WTC11 (cell line): ENCODE results near the gene ZNF335. TPM values are rescaled to one million over a fixed set of nuclear protein-coding genes. Genes with fewer than 3 reads are reported as not detected.

Experiments
- ATAC-seq: fragments of 200-7000 bp; cut with Tn5 transposase; 2 replicates; pipeline ENCODE4 v1.10.0; 2021; ENCODE audit warnings: mild to moderate bottlenecking, moderate library complexity
- CTCF ChIA-PET: fragments of 300-600 bp; sonication (Branson Sonifier 250); formaldehyde crosslinking; loops from one replicate; lab custom pipeline; 2021; ENCODE audit warnings: antibody characterized with exemption; lab: Charles Lee
- POLR2A ChIA-PET: fragments of 350-600 bp; sonication (Branson Sonifier 250); formaldehyde crosslinking; loops from one replicate; lab custom pipeline; 2021; ENCODE audit warnings: antibody characterized with exemption; lab: Charles Lee
- DNase-seq: peaks from one replicate; pipeline ENCODE4 v3.0.0; 2021; ENCODE audit warnings: low spot score
- H3K27ac Mint-ChIP-seq: 2 replicates; pipeline ENCODE4 v1.8.0; 2021; ENCODE audit warnings: mixed read lengths
- H3K27me3 Mint-ChIP-seq: 2 replicates; pipeline ENCODE4 v1.8.0; 2021; ENCODE audit warnings: low read depth, mild to moderate bottlenecking, moderate library complexity, mixed read lengths
- H3K36me3 Mint-ChIP-seq: 2 replicates; pipeline ENCODE4 v1.8.0; 2021; ENCODE audit warnings: mixed read lengths
- H3K4me1 Mint-ChIP-seq: 2 replicates; pipeline ENCODE4 v1.8.0; 2022; ENCODE audit warnings: mixed read lengths
- H3K4me3 Mint-ChIP-seq: 2 replicates; pipeline ENCODE4 v1.8.0; 2021; ENCODE audit warnings: mild to moderate bottlenecking, moderate library complexity, mixed read lengths
- H3K9me3 Mint-ChIP-seq: 2 replicates; pipeline ENCODE4 v1.8.0; 2021; ENCODE audit warnings: mixed read lengths
- ARID4B ChIP-seq: sonication (generic); formaldehyde crosslinking; IDR thresholded peaks from 2 replicates; pipeline ENCODE4 v1.8.0; 2023; ENCODE audit warnings: missing genetic modification reagents, mild to moderate bottlenecking, borderline replicate concordance
- CREB1 ChIP-seq: sonication (generic); formaldehyde crosslinking; IDR thresholded peaks from 2 replicates; pipeline ENCODE4 v1.8.0; 2023; ENCODE audit warnings: mild to moderate bottlenecking, missing genetic modification reagents
- E2F4 ChIP-seq: sonication (generic); formaldehyde crosslinking; IDR thresholded peaks from 2 replicates; pipeline ENCODE4 v1.8.1; 2022; ENCODE audit warnings: low read depth, mild to moderate bottlenecking, moderate library complexity, missing genetic modification reagents, borderline replicate concordance
- ELF4 ChIP-seq: sonication (generic); formaldehyde crosslinking; IDR thresholded peaks from 2 replicates; pipeline ENCODE4 v1.8.1; 2022; ENCODE audit warnings: low read depth, mild to moderate bottlenecking, moderate library complexity, missing genetic modification reagents
- FOXJ3 ChIP-seq: sonication (generic); formaldehyde crosslinking; IDR thresholded peaks from 2 replicates; pipeline ENCODE4 v1.9.0; 2021; ENCODE audit warnings: missing genetic modification reagents, mild to moderate bottlenecking, borderline replicate concordance
- FOXK1 ChIP-seq: sonication (generic); formaldehyde crosslinking; IDR thresholded peaks from 2 replicates; pipeline ENCODE4 v1.8.0; 2022; ENCODE audit warnings: mild to moderate bottlenecking, moderate library complexity, missing genetic modification reagents
- NFE2L1 ChIP-seq: sonication (generic); formaldehyde crosslinking; IDR thresholded peaks from 2 replicates; pipeline ENCODE4 v1.8.1; 2023; ENCODE audit warnings: missing genetic modification reagents
- SP1 ChIP-seq: sonication (generic); formaldehyde crosslinking; conservative IDR thresholded peaks from 2 replicates; pipeline ENCODE4 v1.8.1; 2022; ENCODE audit warnings: missing genetic modification reagents
- TEAD1 ChIP-seq: sonication (generic); formaldehyde crosslinking; IDR thresholded peaks from 2 replicates; pipeline ENCODE4 v1.8.0; 2022; ENCODE audit warnings: mild to moderate bottlenecking, missing genetic modification reagents
- ZNF532 ChIP-seq: fragments of 250-450 bp; sonication (Bioruptor Pico); IDR thresholded peaks from 2 replicates; pipeline ENCODE4 v1.9.0; 2021; ENCODE audit warnings: mild to moderate bottlenecking, borderline replicate concordance
- total RNA-seq: library from RNA; stranded (reverse); gene quantifications from 3 replicates; pipeline ENCODE4 v1.2.3, GENCODE V29; 2021
- TF ChIP-seq, protein P1 (sequence below): sonication (generic); formaldehyde crosslinking; IDR thresholded peaks from 2 replicates; pipeline ENCODE4 v1.8.1; 2022; ENCODE audit warnings: mild to moderate bottlenecking, missing genetic modification reagents, moderate library complexity, borderline replicate concordance
- TF ChIP-seq, protein P2 (sequence below): sonication (generic); formaldehyde crosslinking; IDR thresholded peaks from 2 replicates; pipeline ENCODE4 v1.8.1; 2022; ENCODE audit warnings: mild to moderate bottlenecking, moderate library complexity, missing genetic modification reagents
- TF ChIP-seq, protein P3 (sequence below): sonication (generic); formaldehyde crosslinking; IDR thresholded peaks from 2 replicates; pipeline ENCODE4 v1.8.1; 2023; ENCODE audit warnings: mild to moderate bottlenecking, missing genetic modification reagents
- TF ChIP-seq, protein P4 (sequence below): fragments of 250-450 bp; sonication (Bioruptor Pico); IDR thresholded peaks from 2 replicates; pipeline ENCODE4 v1.9.0; 2021; ENCODE audit warnings: moderate library complexity, mild to moderate bottlenecking, inconsistent platforms, borderline replicate concordance
- TF ChIP-seq, protein P5 (sequence below): sonication (generic); formaldehyde crosslinking; conservative IDR thresholded peaks from 2 replicates; pipeline ENCODE4 v1.8.1; 2023; ENCODE audit warnings: mild to moderate bottlenecking, low read depth, missing genetic modification reagents, moderate library complexity

The ZNF335 gene
- total RNA-seq, 1 experiment from 2014 or later: 20.0 TPM

DNA sequence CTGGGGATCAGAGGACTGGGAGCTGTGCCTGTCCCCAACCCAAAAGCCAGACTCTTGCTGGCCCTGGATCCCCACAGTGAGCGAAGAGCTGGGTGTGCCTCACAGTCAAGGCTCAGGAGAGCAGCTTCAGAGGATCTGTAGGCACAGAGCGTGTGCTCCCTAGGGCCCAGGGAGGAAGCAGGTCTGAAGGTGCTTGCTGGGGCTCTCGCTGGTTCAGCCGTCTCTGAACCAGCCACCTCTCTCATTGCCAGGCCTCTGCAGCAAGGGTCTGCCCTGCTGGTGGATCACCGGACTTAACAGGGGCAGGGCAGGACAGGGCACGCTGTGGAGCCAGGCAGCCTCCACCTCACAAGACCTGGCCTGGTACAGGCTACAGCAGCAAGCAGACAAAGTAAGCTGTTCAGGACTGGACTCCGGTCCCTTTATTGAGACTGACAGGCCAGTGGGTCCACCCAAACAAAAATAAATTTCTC is 23.7 kb downstream of the ZNF335 start:
- CTCF ChIA-PET: interaction anchor here (1.1 to 1.7 kb wide), 2 partner anchors 22 to 63 kb away, joined by 4 to 5 read pairs; no protein-coding TSS in a partner anchor
- POLR2A ChIA-PET: interaction anchor here (3.2 kb wide), 1 partner anchor 14 kb away, joined by 14 read pairs; the partner anchor contains the start of gene PCIF1
- Mint-ChIP-seq H3K27ac (no peak overlapping the region), H3K36me3 (peaks cover 49% of the 10 kb centered on the region), H3K27me3 (no peaks in the 10 kb centered on the region), H3K4me1 (peaks cover 5% of the 10 kb centered on the region), H3K4me3 (no peak overlapping the region), H3K9me3 (no peaks in the 10 kb centered on the region)
- DNase-seq (no peak), ATAC-seq (no peak)
- TF ChIP-seq SP1 (CRISPR knock-in tag): no peak
- TF ChIP-seq NFE2L1: no peak
- TF ChIP-seq, protein P1, sequence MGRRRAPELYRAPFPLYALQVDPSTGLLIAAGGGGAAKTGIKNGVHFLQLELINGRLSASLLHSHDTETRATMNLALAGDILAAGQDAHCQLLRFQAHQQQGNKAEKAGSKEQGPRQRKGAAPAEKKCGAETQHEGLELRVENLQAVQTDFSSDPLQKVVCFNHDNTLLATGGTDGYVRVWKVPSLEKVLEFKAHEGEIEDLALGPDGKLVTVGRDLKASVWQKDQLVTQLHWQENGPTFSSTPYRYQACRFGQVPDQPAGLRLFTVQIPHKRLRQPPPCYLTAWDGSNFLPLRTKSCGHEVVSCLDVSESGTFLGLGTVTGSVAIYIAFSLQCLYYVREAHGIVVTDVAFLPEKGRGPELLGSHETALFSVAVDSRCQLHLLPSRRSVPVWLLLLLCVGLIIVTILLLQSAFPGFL: no peak
- TF ChIP-seq, protein P2, sequence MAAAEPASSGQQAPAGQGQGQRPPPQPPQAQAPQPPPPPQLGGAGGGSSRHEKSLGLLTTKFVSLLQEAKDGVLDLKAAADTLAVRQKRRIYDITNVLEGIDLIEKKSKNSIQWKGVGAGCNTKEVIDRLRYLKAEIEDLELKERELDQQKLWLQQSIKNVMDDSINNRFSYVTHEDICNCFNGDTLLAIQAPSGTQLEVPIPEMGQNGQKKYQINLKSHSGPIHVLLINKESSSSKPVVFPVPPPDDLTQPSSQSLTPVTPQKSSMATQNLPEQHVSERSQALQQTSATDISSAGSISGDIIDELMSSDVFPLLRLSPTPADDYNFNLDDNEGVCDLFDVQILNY (CRISPR knock-in tag): no peak
- TF ChIP-seq FOXJ3 (CRISPR knock-in tag): no peak
- TF ChIP-seq, protein P3, sequence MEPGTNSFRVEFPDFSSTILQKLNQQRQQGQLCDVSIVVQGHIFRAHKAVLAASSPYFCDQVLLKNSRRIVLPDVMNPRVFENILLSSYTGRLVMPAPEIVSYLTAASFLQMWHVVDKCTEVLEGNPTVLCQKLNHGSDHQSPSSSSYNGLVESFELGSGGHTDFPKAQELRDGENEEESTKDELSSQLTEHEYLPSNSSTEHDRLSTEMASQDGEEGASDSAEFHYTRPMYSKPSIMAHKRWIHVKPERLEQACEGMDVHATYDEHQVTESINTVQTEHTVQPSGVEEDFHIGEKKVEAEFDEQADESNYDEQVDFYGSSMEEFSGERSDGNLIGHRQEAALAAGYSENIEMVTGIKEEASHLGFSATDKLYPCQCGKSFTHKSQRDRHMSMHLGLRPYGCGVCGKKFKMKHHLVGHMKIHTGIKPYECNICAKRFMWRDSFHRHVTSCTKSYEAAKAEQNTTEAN (CRISPR knock-in tag): no peak
- TF ChIP-seq, protein P4, sequence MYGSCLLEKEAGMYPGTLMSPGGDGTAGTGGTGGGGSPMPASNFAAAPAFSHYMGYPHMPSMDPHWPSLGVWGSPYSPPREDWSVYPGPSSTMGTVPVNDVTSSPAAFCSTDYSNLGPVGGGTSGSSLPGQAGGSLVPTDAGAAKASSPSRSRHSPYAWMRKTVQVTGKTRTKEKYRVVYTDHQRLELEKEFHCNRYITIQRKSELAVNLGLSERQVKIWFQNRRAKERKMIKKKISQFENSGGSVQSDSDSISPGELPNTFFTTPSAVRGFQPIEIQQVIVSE: no peak
- no peak for TF ChIP-seq CREB1

GRCh38 chr20:45947110-45947866 is 24.7 kb downstream of the ZNF335 start:
- no peak for DNase-seq
- CTCF ChIA-PET: interaction anchor here (0.7 to 1.1 kb wide), 2 partner anchors 12 to 14 kb away, joined by 3 to 4 read pairs; no protein-coding TSS in a partner anchor
- no peak overlapping the region for H3K4me3 Mint-ChIP-seq
- no peaks in the 10 kb centered on the region for H3K9me3 Mint-ChIP-seq
- peaks cover 55% of the 10 kb centered on the region for H3K36me3 Mint-ChIP-seq
- POLR2A ChIA-PET: interaction anchor here (0.6 to 3.2 kb wide), 2 partner anchors 13 to 25 kb away, joined by 3 to 14 read pairs; partner anchors contain the start of gene PCIF1
- H3K27ac Mint-ChIP-seq: no peak overlapping the region
- peaks cover 5% of the 10 kb centered on the region for H3K4me1 Mint-ChIP-seq
- ATAC-seq: no peak
- H3K27me3 Mint-ChIP-seq: no peaks in the 10 kb centered on the region
- TF ChIP-seq, protein P5, sequence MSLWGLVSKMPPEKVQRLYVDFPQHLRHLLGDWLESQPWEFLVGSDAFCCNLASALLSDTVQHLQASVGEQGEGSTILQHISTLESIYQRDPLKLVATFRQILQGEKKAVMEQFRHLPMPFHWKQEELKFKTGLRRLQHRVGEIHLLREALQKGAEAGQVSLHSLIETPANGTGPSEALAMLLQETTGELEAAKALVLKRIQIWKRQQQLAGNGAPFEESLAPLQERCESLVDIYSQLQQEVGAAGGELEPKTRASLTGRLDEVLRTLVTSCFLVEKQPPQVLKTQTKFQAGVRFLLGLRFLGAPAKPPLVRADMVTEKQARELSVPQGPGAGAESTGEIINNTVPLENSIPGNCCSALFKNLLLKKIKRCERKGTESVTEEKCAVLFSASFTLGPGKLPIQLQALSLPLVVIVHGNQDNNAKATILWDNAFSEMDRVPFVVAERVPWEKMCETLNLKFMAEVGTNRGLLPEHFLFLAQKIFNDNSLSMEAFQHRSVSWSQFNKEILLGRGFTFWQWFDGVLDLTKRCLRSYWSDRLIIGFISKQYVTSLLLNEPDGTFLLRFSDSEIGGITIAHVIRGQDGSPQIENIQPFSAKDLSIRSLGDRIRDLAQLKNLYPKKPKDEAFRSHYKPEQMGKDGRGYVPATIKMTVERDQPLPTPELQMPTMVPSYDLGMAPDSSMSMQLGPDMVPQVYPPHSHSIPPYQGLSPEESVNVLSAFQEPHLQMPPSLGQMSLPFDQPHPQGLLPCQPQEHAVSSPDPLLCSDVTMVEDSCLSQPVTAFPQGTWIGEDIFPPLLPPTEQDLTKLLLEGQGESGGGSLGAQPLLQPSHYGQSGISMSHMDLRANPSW (CRISPR knock-in tag): no peak
- TF ChIP-seq ELF4 (CRISPR knock-in tag) (no peak), ZNF532 (no peak), TEAD1 (CRISPR knock-in tag) (no peak), E2F4 (no peak), SP1 (CRISPR knock-in tag) (no peak), FOXK1 (CRISPR knock-in tag) (no peak), ARID4B (no peak)
